Fibroblast of peridontal ligament (primary cell): ENCODE measurements around the gene DUSP28.

Experiments used
- DNase-seq: peaks from one replicate; pipeline ENCODE4 v3.0.0-alpha.2; 2010; ENCODE audit errors: extremely low read depth

Gene DUSP28

GRCh38 chr2:240599141-240599583, 39.0 kb downstream of the DUSP28 start:
- no peak for DNase-seq

DNA sequence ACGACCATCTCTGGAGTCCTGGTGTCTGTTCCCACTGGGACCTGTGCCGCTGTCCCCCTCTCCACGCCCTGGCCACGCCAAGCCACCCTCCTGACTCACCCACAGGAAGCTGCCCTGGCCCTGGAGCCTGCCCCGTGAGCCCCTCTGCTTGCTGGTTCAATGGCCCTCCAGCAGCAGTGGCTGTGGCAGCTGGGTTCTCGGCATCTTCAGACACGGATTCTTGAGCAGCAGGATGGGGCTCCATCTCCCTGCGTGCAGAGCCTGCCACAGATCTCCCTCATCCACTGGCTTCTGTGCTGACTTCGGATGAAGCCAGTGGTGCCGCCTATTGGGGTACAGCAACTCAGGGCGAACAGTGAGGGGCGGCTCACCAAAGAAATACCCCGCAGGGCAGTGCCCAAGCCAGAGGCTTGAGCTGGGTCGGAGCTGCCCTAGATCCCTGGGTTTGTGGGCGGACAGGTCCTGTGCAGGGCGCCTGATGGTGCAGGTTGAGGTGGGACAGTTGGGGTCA, 40.3 kb downstream of the DUSP28 start:
- DNase-seq = no peak

- DNase-seq = no peak
These were observed 41.1 kb downstream of the DUSP28 start for GRCh38 chr2:240601061-240601830.

DNA sequence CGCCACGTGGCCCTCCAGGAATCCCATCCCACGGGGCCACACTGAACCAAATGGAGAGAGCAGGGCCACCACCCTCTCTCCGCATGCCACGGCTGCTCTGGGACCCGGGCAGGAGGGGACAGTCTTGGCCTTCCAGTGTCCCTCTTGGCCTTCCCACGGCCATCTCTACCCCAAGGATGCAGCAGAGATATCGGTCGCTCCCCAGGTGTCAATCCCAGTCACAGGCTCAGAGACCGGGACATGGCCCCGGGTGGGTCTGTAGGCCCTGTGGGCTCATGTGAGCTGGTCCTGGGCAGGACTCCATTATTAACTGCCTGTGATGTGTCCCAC, 41.6 kb downstream of the DUSP28 start:
- no peak for DNase-seq

DNA sequence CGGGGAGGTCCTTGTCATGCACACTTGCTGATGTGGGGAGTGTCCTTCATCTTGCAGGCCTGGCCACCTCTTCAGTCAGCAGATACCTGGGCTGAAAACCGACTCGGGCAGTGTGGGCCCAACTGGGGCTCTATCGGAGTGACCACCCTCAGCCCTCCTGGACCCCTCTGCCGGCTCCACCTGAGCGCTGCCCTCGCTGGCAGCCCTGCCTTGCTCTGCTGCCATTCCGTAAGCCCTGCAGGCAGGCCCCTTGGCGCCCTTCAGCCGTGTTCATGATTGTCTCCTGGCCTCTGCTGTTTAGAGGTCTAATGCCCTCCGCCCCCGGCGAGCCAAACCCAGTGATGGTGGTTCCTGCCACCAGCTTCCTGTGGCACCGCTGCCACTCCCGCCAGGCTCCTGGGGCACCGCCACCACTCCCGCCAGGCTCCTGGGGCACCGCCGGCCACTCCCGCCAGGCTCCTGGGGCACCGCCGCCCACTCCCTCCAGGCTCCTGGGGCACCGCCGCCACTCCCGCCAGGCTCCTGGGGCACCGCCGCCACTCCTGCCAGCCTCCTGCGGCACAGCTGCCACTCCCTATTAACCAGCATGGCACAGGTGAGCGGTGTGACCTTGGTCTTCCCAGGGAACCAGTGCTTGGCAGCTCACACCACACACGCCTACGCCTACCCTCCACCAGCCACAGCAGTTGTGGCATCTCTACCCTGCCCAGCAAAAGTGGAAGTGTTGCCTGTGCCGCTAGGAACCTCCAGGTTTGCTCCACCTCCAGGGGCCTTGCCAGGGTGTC, 42.3 kb downstream of the DUSP28 start:
- DNase-seq = no peak

DNA sequence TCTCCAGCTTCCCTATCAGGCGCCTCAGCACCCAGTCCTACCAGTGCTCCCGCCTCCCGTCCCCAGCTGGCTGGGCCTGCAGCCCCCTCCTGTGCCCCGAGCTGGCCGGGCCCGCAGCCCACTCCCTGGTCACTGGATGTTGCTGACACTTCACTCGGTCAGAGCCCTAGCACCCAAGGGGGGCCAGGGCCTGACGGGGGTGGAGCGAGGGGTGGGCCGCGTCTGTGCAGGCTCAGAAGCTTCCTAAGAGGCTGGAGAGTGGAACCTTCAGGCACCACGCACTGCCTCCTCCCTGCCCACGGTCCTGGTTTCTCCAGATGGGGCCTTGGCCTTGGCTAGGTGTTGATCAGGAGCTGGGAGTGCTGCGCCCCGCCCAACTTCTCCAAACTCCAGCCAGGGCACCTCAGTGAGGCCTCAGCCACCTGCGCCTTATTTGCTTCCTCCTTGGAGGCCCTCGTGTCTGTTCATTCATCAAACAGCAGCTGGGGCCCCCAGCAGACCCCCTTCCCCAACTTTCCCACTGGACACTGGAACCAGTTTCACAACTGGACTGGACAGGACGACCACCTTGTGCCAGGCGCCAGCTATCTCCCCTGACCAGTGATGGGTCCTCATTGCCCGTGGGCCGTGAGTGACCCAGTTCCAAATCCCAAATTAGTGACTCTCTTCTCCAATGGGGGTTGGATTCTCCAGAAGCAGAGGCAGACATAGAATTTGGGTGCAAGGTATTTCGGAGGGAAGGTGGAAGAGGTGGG, 43.1 kb downstream of the DUSP28 start:
- no peak for DNase-seq

GRCh38 chr2:240603846-240604245, 43.7 kb downstream of the DUSP28 start:
- no peak for DNase-seq

- DNase-seq = peak; percentile 12
These were observed 44.3 kb downstream of the DUSP28 start for GRCh38 chr2:240604291-240604938.

- no peak for DNase-seq
These were observed 45.0 kb downstream of the DUSP28 start for GRCh38 chr2:240604939-240605716.

DNA sequence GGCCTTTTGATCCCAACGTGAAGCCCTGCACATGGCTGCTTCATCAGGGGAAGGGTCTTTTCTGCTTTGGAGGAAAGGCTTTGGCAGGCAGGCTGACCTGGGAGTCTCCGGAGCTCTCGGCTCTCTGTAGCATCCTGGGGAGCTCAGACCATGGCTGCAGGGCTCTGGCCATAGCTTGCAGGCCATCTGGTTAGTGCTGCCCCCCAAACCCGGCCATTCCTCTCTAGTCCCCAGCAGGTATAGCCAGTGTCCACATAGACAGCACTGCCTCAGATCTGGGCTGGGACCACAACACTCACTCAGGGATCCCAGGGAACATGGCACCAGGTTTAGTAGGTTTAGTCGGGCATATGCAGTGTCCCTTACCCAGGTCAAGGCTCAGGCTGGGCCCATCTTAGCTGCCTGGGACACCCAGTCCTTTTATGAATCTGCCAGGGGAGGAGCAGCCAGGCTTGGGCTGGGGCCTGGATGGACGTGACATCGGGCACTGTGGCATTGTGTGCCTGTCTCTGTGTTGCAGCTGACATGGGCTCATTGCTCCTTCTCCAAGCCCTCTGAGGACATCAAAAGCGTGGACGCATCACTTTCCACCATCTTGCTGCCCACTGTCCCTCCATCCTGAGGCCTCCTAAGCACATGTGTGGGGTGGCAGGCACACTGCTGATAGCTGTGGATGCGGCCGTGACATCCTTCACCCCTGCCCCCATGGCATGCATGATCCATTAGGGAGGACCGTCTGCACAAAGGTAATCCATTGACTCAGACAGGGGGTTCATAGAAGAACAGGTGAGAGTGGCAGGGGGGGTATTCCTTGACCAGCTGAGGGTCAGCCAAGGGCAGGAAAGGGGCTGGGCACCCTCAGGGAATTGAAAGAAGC, 45.9 kb downstream of the DUSP28 start:
- DNase-seq = no peak

DNA sequence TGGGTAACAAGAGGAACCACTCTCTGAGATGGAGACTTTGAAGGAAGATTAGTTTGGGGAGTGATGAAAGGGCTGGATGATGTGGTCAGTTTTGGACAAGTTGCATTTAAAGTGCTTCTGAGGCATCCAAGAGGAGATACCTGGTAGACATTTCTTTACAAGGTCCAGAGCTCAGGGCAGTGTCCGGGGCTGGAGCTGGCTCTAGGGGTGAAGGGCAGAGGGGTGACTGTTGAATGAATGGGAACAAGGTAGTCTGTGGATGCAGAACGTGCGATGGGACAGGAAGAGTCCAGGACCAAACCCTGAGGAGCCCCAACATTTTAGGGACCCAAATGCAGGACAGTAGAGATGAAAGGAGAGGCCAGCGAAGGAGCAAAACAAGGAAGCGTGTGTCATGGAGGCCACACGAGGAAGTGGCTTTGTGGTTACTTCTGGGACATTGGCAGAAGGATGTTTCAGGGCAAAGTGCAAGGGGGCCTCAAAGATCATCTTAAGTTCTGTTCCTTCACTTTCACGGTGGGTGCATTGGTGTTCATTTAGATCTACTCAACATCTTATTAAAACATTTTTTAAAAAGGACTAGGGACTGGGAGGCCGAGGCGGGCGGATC, 51.5 kb downstream of the DUSP28 start:
- no peak for DNase-seq
